Measurements from ENCODE around the gene SPTBN4.
"Not testable (repeated sequence)": the region's sequence is repeated elsewhere in the genome, so short reads cannot be mapped to it uniquely, and the experiment has no call there.

SPTBN4 gene

GRCh38 chr19:40466985-40467734, at the start of gene SPTBN4:
Gene SPTBN4 (plus strand): TSS chr19:40467001. CDS start chr19:40472622, 5,621 bp downstream.
- no peak for DNase-seq (ENCODE audit: low read depth)

- DNase-seq (ENCODE audit: low read depth) = no peak
These were observed 49.2 kb upstream of the SPTBN4 start for GRCh38 chr19:40417643-40417981.

GRCh38 chr19:40418040-40418439, 48.8 kb upstream of the SPTBN4 start:
- DNase-seq (ENCODE audit: low read depth) = no peak

DNA sequence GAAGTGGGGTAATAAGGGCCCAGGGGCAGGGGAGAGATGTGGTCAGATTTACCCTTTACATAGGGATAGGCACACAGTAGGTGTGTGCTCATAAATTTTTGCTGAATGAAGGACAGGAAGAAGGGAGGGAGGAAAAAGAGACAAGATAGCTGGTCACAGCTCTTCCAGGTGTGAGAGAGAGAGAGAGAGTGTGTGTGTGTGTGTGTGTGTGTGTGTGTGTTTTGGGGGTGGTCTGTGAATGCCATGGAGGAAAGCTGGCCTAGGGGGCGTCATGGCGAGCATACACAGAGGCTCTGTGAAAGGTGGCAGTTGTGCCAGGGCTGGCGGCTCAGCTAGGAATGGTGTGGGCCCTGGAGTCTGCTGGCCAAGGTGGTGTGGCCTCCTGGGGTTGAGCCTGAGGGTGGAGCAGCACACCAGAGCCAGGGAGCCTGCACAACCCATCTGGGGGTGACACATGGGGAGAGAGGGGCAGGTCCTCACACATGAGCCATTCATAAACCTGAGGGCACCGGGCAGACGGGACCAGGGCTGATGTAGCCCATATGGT, 47.7 kb upstream of the SPTBN4 start:
- no peak for DNase-seq (ENCODE audit: low read depth)

DNA sequence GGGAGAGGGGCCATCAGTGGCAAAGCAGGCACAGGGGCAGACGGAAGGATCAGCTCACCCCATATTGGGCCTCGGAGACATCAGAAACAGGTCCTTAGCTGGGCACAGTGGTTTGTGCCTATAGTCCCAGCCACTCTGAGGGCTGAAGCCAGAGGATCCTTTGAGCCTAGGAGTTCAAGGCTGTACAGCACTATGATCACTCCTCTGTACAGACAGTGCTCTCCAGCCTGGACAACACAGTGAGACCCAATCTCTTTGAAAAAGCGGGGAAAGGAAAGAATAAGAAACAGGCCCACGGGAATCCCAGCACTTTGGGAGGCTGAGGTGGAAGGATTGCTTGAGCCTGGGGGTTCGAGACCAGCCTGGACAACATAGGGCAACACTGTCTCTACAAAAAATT, 47.0 kb upstream of the SPTBN4 start:
- no peak for DNase-seq (ENCODE audit: low read depth)

DNA sequence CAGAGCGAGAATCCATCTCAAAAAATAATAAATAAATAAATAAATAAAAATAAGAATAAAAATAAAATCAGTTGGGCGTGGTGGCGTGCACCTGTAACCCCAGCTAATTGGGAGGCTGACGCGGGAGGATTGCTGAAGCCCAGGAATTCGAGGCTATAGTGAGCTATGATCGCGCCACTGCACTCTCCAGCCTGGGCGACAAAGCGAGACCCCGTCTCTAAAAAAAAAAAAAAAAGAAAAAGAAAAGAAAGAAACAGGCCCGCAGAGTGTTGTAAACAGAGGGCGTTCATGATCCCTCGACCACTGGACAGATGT, 46.4 kb upstream of the SPTBN4 start:
- no peak for DNase-seq (ENCODE audit: low read depth)

DNA sequence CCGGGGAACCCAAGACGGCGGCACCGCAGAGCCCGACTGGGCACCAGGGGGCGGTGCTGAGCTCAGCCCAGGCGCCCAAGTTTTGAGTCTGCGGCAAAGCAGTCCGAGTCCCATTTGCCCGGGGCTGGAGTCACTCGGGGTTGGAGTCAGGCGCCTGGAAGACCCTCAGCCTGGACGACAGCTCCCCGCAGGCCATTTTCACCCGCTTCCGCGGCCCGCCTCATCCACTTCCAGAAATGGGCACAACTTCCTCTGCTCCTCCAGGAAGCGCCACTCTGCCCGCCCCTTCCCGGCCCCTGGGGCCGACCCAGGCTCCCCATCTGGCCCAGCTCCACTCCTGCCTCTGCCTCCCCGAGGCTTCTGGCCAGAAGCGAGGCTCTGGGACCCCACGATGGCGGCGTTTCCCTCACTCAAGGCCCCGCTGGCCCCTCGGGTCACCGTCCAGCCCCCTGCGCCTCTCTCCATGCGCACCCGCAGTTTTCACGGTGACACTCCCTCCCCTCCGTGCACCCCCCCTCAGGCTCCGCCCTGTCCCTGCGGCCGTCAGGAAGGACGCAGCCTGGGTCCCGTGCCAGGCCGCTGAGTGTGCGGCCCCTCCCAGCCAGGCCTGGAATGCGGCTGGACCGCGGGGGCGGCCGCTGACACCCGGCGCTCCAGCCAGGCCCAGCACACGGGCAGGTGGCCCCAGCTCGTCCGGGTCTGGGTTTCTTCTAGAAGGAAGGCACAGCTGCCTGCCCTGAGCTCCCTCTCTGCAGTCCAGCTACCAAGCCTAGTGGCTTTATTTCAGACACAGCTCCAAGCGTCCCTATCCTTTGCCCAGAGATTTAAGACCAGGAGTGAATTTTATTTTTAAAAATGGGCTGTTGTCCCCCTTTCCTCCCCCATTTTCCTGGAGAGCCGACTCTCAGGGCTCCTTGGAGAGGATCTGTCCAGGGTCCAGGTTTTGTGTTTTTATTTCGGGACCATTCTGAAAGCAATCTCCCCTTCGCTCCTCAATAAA, 45.7 kb upstream of the SPTBN4 start:
- DNase-seq (ENCODE audit: low read depth) = peak; percentile 64

- no peak for DNase-seq (ENCODE audit: low read depth)
These were observed 44.6 kb upstream of the SPTBN4 start for GRCh38 chr19:40421993-40422747.

- DNase-seq (ENCODE audit: low read depth) = no peak
These were observed 43.8 kb upstream of the SPTBN4 start for GRCh38 chr19:40422748-40423566.

DNA sequence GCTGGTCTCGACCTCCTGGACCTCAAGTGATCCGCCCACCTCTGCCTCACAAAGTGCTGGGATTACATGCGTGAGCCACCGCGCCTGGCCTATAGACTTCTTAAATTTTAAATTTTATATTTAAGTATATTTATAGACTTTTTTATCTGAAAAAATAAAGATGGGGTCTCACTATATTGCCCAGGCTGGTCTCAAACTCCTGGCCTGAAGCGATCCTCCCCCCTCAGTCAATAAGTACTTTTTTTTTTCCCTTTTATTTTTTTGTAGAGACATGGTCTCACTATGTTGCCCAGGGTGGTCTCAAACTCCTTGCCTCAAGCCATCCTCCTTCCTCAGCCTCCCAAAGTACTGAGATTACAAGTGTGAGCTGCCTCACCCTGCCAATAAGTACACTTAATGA, 42.9 kb upstream of the SPTBN4 start:
- DNase-seq (ENCODE audit: low read depth) = no peak

- no peak for DNase-seq (ENCODE audit: low read depth)
These were observed 42.0 kb upstream of the SPTBN4 start for GRCh38 chr19:40424637-40425449.

GRCh38 chr19:40425450-40426287, 41.1 kb upstream of the SPTBN4 start, which contains the start of gene SERTAD1:
Gene SERTAD1 (minus strand): TSS chr19:40425992. CDS start chr19:40423546, 2,446 bp downstream.
- peak; percentile 100 for DNase-seq (ENCODE audit: low read depth)

DNA sequence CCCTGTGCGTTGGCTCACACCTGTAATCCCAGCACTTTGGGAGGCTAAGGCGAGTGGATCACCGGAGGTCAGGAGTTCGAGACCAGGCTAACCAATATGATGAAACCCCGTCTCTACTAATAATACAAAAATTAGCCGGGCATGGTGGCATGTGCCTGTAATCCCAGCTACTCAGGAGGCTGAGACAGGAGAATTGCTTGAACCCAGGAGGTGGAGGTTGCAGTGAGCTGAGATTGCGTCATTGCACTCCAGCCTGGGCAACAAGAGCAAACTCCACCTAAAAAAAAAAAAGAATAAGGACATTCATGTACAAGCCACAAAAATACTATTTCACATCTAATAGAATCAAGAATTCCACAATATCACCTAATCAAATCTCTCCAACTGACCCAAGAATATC, 38.6 kb upstream of the SPTBN4 start:
- not testable (repeated sequence) for DNase-seq (ENCODE audit: low read depth)

GRCh38 chr19:40430242-40430641, 36.6 kb upstream of the SPTBN4 start:
- not testable (repeated sequence) for DNase-seq (ENCODE audit: low read depth)

- DNase-seq (ENCODE audit: low read depth) = no peak
These were observed 35.1 kb upstream of the SPTBN4 start for GRCh38 chr19:40431698-40432097.

DNA sequence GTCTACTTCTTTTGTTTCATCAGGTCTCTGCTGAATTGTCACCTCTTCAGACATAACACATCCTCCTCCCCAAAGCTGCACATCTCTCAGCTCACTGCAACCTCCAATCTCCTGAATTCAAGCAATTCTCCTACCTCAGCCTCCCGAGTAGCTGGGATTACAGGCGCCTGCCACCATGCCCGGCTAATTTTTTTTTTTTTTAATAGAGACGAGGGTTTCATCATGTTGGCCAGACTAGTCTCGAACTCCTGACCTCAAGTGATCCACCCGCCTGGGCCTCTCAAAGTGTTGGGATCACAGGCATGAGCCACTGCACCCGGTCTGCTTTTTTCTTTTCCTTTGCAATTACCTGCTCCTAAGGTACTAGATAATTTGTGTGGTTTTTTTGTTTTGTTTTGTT, 34.0 kb upstream of the SPTBN4 start:
- not testable (repeated sequence) for DNase-seq (ENCODE audit: low read depth)

GRCh38 chr19:40433391-40434216, 33.2 kb upstream of the SPTBN4 start:
- DNase-seq (ENCODE audit: low read depth) = peak; percentile 18

- DNase-seq (ENCODE audit: low read depth) = no peak
These were observed 28.5 kb upstream of the SPTBN4 start for GRCh38 chr19:40438284-40438683.
